Esophagus squamous epithelium (tissue), 5 donors: ENCODE data around the gene FGF18. TPM values are rescaled to one million over a fixed set of nuclear protein-coding genes. Genes with fewer than 3 reads are reported as not detected.

Source experiments
- DNase-seq: peaks from one replicate; lab custom pipeline; 2025; lab: John Stamatoyannopoulos, UW
- H3K27ac ChIP-seq, 4 donors: fragments of 200-600 bp; sonication (generic); one replicate each; pipeline ENCODE4 v1.5.1; 2016 to 2019; ENCODE audit warnings: mild to moderate bottlenecking in 1 of 4
- H3K27me3 ChIP-seq, 4 donors: fragments of 200-600 bp; sonication (generic); 1 replicate in 3 of 4; 2 replicates in 1 of 4; pipeline versions ENCODE4 v1.5.1 to v1.6.0; 2017 to 2021; ENCODE audit warnings: antibody characterized with exemption in 1 of 4
- H3K36me3 ChIP-seq, 3 donors: fragments of 200-600 bp; sonication (generic); one replicate each; pipeline ENCODE4 v1.5.1; 2016 to 2019
- H3K4me1 ChIP-seq, 3 donors: fragments of 200-600 bp; sonication (generic); one replicate each; pipeline ENCODE4 v1.5.1; 2017 to 2019
- H3K4me3 ChIP-seq, 4 donors: fragments of 200-600 bp; sonication (generic); 1 replicate in 3 of 4; 2 replicates in 1 of 4; pipeline ENCODE4 v1.5.1; 2016 to 2019; ENCODE audit warnings: mild to moderate bottlenecking in 2 of 4, moderate library complexity in 1 of 4
- H3K9me3 ChIP-seq, 3 donors: fragments of 200-600 bp; sonication (generic); one replicate each; pipeline ENCODE4 v1.5.1; 2016 to 2019
- CTCF ChIP-seq, 6 experiments: fragments of 450-650 bp in 4 of 6; fragments of 200-600 bp in 2 of 6; sonication (generic) in 2 of 6; IDR thresholded peaks; one replicate each; pipeline ENCODE4 v1.5.1; 2016 to 2019; ENCODE audit warnings: antibody characterized with exemption in 6 of 6, mild to moderate bottlenecking in 4 of 6, moderate library complexity in 4 of 6
- POLR2A ChIP-seq, 4 donors: fragments of 450-650 bp; IDR thresholded peaks; one replicate each; pipeline ENCODE4 v1.6.1; 2017; ENCODE audit warnings: antibody characterized with exemption in 4 of 4, mild to moderate bottlenecking in 4 of 4, moderate library complexity in 3 of 4
- WGBS, 2 donors: methylation state at CpG; one replicate each; pipeline ENCODE4 v1.1.5; 2018; 5-methylcytosine and 5-hydroxymethylcytosine counted together
- intact Hi-C: fragments of 100-400 bp; cut with DNase I; formaldehyde crosslinking; loops from one replicate; pipeline ENCODE4 v1.15.0; 2022
- total RNA-seq, 4 donors: library from RNA; depleted of rRNA; stranded (reverse); fragments of >200 nt; gene quantifications; one replicate each; pipeline ENCODE4 v1.1.0, GENCODE V29; 2016
- donor health status: DM: yes; HTN: yes; CAD: no.

The FGF18 gene
- total RNA-seq, 4 donors from 2014 or later: 0.15 to 0.29 (median 0.19) TPM; not detected in 1

GRCh38 chr5:171457208-171457981 lies 37.9 kb downstream of the FGF18 start:
- Histone ChIP-seq H3K27me3 (peaks cover 0 to 29% (median 0%) of the 10 kb centered on the region in 4 donors), H3K9me3 (no peaks in the 10 kb centered on the region), H3K27ac (no peak overlapping the region), H3K36me3 (no peaks in the 10 kb centered on the region), H3K4me1 (no peaks in the 10 kb centered on the region), H3K4me3 (no peak overlapping the region)
- intact Hi-C loops: no loop called here
- WGBS, 2 donors: 86 to 87% methylated on average over 25 of the region's 25 CpGs
- TF ChIP-seq POLR2A (IDR thresholded peaks at IDR 0.05): no peak
- TF ChIP-seq CTCF (IDR thresholded peaks at IDR 0.05): no peak
- no peak for DNase-seq

DNA sequence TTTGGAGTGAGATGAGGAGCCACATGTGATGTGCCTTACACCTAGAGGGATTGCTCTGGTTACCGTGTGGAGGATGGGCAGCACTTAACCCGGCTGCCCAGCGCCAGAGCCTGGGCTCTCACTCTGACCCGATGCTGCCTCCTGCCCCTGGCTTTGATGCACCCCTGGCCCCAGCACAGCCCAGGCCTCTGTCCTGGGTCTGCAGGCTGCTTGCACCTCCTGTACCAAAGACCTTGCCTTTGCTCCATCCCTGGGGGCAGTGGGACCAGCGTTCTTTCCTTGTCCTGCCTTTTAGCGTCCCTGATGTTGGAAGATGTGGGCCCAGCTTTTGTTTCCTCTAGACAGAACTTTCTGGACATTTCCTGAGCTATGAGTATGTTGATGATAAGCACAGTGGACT lies 40.4 kb downstream of the FGF18 start:
- Histone ChIP-seq H3K4me3 (no peak overlapping the region), H3K4me1 (no peaks in the 10 kb centered on the region), H3K27me3 (peaks cover 0 to 33% (median 0%) of the 10 kb centered on the region in 4 donors), H3K27ac (no peak overlapping the region), H3K9me3 (no peaks in the 10 kb centered on the region), H3K36me3 (no peaks in the 10 kb centered on the region)
- DNase-seq: no peak
- TF ChIP-seq CTCF (IDR thresholded peaks at IDR 0.05) (no peak), POLR2A (IDR thresholded peaks at IDR 0.05) (no peak)
- intact Hi-C loops: no loop called here
- WGBS, 2 donors: 70% methylated on average over 6 of the region's 6 CpGs; no CpG with 5 or more reads in 1 of the 2 donors

DNA sequence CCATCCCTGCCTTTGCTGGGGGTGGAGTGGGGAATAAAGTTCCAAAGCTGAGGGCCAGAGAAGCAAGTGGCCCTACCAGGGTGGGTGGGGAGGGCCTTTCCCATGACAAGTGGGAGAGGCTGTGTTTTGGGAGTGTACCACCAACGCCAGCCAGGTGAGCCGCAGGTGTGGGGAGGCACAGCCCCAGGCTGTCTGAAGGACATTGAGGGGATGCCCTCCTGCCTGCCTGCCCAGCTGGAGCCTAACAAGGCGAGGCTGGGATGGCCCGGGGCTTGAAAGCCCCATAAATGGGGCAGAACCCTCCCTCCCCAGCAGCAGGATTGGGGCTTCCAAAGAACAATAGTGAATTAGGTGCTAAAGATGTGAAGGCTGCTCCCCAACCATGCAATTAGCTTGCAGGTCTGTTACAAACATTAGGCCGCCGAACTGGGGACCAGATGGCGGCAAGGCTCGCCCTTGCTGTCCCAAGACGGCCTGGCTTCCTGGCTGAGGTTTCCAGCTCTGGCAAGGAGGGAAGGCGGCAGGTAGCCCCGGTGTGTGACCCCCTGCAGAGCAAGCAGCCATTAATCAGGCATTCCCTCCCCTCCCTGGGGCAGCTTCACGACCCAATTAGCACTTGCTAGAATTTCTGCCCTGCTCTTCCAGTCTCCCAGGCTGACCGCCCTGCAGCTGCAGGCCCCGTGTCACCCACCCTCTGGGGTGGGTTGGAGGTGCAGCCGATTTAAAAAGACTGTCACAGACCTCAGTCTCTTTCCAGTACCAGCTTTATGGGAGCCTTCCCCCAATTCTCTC lies 42.9 kb downstream of the FGF18 start:
- no peak overlapping the region for H3K4me3 ChIP-seq
- 72 to 90% methylated on average over 5 to 10 of the region's 15 CpGs for WGBS, 2 donors
- H3K27ac ChIP-seq: no peak overlapping the region
- peaks cover 0 to 39% (median 0%) of the 10 kb centered on the region in 4 donors for H3K27me3 ChIP-seq
- intact Hi-C loops: no loop called here
- no peak for TF ChIP-seq CTCF (IDR thresholded peaks at IDR 0.05)
- no peak for TF ChIP-seq POLR2A (IDR thresholded peaks at IDR 0.05)
- DNase-seq: no peak
- H3K9me3 ChIP-seq: no peaks in the 10 kb centered on the region
- no peaks in the 10 kb centered on the region for H3K36me3 ChIP-seq
- no peaks in the 10 kb centered on the region for H3K4me1 ChIP-seq

GRCh38 chr5:171462928-171463861 lies 43.7 kb downstream of the FGF18 start:
- no peak overlapping the region for H3K4me3 ChIP-seq
- no peak overlapping the region for H3K27ac ChIP-seq
- H3K9me3 ChIP-seq: no peaks in the 10 kb centered on the region
- peaks cover 0 to 39% (median 0%) of the 10 kb centered on the region in 4 donors for H3K27me3 ChIP-seq
- no peaks in the 10 kb centered on the region for H3K36me3 ChIP-seq
- TF ChIP-seq POLR2A (IDR thresholded peaks at IDR 0.05): no peak
- TF ChIP-seq CTCF (IDR thresholded peaks at IDR 0.05): no peak
- WGBS, 2 donors: 85 to 87% methylated on average over 8 to 11 of the region's 11 CpGs
- DNase-seq: no peak
- H3K4me1 ChIP-seq: no peaks in the 10 kb centered on the region
- intact Hi-C loops: no loop called here
